Prostate gland (tissue), 2 donors: ENCODE measurements around the gene CDCA7L. TPM values are rescaled to one million over a fixed set of nuclear protein-coding genes. Genes with fewer than 3 reads are reported as not detected.
A peak's percentile ranks its signal among the peaks of the same experiment; 100 is the strongest.

ENCODE experiments used
- DNase-seq: peaks from one replicate; pipeline ENCODE4 v3.0.0-alpha.2; 2019; ENCODE audit warnings: low spot score
- H3K27ac ChIP-seq, 2 donors: fragments of 200-600 bp; sonication (generic); 2 replicates each; pipeline ENCODE4 v1.5.1; 2017 to 2019
- H3K27me3 ChIP-seq: fragments of 200-600 bp; sonication (generic); replicated peaks from 2 replicates; pipeline ENCODE4 v1.5.1; 2019; ENCODE audit not compliant: insufficient read depth
- H3K36me3 ChIP-seq, 2 donors: fragments of 200-600 bp; sonication (generic); 1 replicate in 1 of 2; 2 replicates in 1 of 2; pipeline versions ENCODE4 v1.5.1 to v1.8.1; 2017 to 2019
- H3K4me1 ChIP-seq: fragments of 200-600 bp; sonication (generic); replicated peaks from 2 replicates; pipeline ENCODE4 v1.5.1; 2019
- H3K4me3 ChIP-seq, 2 donors: fragments of 200-600 bp; sonication (generic); 2 replicates each; pipeline ENCODE4 v1.5.1; 2017 to 2019
- H3K9me3 ChIP-seq: fragments of 200-600 bp; sonication (generic); 2 replicates; pipeline ENCODE4 v1.5.1; 2017
- CTCF ChIP-seq, 4 experiments: fragments of 200-600 bp in 2 of 4; fragments of 450-650 bp in 2 of 4; sonication (generic) in 2 of 4; IDR thresholded peaks; 1 replicate in 3 of 4; 2 replicates in 1 of 4; pipeline ENCODE4 v1.5.1; 2016 to 2019; ENCODE audit warnings: antibody characterized with exemption in 4 of 4, mild to moderate bottlenecking in 2 of 4, moderate library complexity in 2 of 4
- POLR2A ChIP-seq: fragments of 450-650 bp; IDR thresholded peaks from one replicate; pipeline ENCODE4 v1.6.1; 2016; ENCODE audit warnings: antibody characterized with exemption, mild to moderate bottlenecking
- POLR2AphosphoS5 ChIP-seq: sonication (generic); formaldehyde crosslinking; IDR thresholded peaks from one replicate; pipeline ENCODE4 v1.6.1; 2017; ENCODE audit warnings: antibody characterized with exemption
- WGBS: methylation state at CpG from one replicate; pipeline ENCODE4 v1.1.5; 2018; 5-methylcytosine and 5-hydroxymethylcytosine counted together
- intact Hi-C: fragments of 100-400 bp; cut with DNase I; formaldehyde crosslinking; loops from one replicate; pipeline ENCODE4 v1.14.2; 2022
- total RNA-seq, 2 donors: library from RNA; depleted of rRNA; stranded (reverse); fragments of >200 nt; gene quantifications; one replicate each; pipeline ENCODE4 v1.1.0, GENCODE V29; 2016

The CDCA7L gene
- total RNA-seq: 10 to 100 TPM; 17.7 to 47.1 TPM

DNA sequence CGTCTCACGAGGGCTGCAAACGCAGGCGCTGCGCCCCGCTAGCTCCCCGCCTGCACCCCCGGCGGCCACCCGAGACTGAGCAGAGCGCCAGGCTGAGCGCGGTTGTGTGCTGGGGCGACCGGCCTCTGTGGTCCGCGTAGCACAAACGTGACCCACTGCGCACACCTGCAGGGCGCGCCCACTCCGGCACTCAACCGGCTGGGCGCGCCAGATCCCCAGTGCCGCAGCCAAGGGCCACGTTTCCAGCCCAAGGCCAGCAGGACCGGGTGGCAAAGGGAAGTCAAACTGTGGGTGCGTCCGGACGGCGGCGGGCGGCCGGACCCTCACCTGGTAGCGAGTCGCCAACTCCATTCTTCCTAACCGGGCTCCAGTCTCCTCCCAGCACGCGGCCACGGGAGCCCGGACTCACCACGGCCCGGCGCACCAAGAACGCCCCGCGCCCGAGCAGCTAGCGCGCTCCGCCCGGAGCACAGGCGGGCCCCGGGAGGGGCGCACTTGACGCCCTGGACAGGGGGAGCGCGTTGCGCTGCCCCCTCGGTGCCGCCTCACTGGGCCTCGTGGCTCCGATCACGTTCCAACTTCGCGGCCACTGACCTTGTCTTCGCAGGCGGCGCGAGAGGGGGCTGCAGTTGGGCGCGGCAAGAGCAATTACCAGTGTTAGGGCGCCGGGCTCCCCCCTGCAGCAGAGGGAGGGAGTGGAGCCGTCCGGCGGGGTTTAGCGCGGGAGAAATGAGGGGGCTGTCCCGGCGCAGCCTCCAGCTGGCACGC, at the start of gene CDCA7L:
CDCA7L (minus strand) TSS at position 446 of the 768 bp plus-strand sequence; CDS start at position 351, 95 bp downstream.
- Histone ChIP-seq H3K27me3 (peaks cover 2% of the 10 kb centered on the region), H3K36me3 (no peaks in the 10 kb centered on the region), H3K9me3 (no peaks in the 10 kb centered on the region), H3K4me3 (peak within 1 kb of the TSS; percentile 35 to 40), H3K27ac (peak within 1 kb of the TSS; percentile 55 to 70), H3K4me1 (peaks cover 3% of the 10 kb centered on the region)
- peak; percentile 7 for TF ChIP-seq POLR2AphosphoS5
- peak; percentile 17 for TF ChIP-seq POLR2A
- TF ChIP-seq CTCF (IDR thresholded peaks at IDR 0.05): no peak
- WGBS: under 1% methylated on average over 82 of the region's 83 CpGs
- intact Hi-C loops: no loop called here
- DNase-seq: peak; percentile 70

- H3K36me3 ChIP-seq: no peaks in the 10 kb centered on the region
- no peak overlapping the region for H3K27ac ChIP-seq
- 88% methylated on average over 5 of the region's 5 CpGs for WGBS
- H3K27me3 ChIP-seq: peaks cover under 1% of the 10 kb centered on the region
- H3K9me3 ChIP-seq: no peaks in the 10 kb centered on the region
- TF ChIP-seq CTCF (IDR thresholded peaks at IDR 0.05) (no peak), POLR2AphosphoS5 (no peak), POLR2A (no peak)
- H3K4me3 ChIP-seq: no peak overlapping the region
- H3K4me1 ChIP-seq: no peaks in the 10 kb centered on the region
- no peak for DNase-seq
- intact Hi-C loops: no loop called here
Measured at GRCh38 chr7:21986096-21986495, 40.4 kb upstream of the CDCA7L start.

GRCh38 chr7:21984042-21984441, 38.3 kb upstream of the CDCA7L start:
- 63% methylated on average over 2 of the region's 2 CpGs for WGBS
- Histone ChIP-seq H3K4me3 (no peak overlapping the region), H3K27me3 (no peaks in the 10 kb centered on the region), H3K27ac (no peak overlapping the region), H3K4me1 (no peaks in the 10 kb centered on the region), H3K36me3 (no peaks in the 10 kb centered on the region), H3K9me3 (no peaks in the 10 kb centered on the region)
- intact Hi-C loops: no loop called here
- no peak for DNase-seq
- TF ChIP-seq POLR2A (no peak), CTCF (IDR thresholded peaks at IDR 0.05) (no peak), POLR2AphosphoS5 (no peak)

GRCh38 chr7:21983056-21983455, 37.4 kb upstream of the CDCA7L start:
- Histone ChIP-seq H3K27ac (no peak overlapping the region), H3K4me3 (no peak overlapping the region), H3K36me3 (no peaks in the 10 kb centered on the region), H3K27me3 (no peaks in the 10 kb centered on the region), H3K9me3 (no peaks in the 10 kb centered on the region), H3K4me1 (no peaks in the 10 kb centered on the region)
- DNase-seq: no peak
- 86% methylated on average over 2 of the region's 2 CpGs for WGBS
- intact Hi-C loops: no loop called here
- TF ChIP-seq POLR2A: no peak
- no peak for TF ChIP-seq POLR2AphosphoS5
- TF ChIP-seq CTCF (IDR thresholded peaks at IDR 0.05): no peak

DNA sequence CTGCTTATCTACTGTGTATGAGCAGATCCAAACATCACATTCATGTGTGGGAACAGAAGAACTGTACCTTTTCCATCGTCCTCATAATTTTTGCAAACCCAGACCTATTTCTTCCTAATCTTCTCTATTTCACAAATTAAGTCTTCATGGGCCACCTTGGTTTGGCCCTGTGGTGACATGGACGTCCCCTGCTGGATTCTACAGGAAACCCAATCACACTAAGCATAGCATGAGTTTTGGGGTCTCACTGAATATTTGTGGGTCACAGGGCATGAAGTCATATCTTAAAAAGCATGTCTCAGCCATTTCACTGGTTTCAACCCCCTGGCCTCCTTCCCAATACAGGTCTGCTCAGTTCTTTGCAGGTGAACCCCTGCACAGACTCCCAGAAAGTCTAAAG, 35.8 kb upstream of the CDCA7L start:
- Histone ChIP-seq H3K4me3 (no peak overlapping the region), H3K4me1 (no peaks in the 10 kb centered on the region), H3K27ac (no peak overlapping the region), H3K9me3 (no peaks in the 10 kb centered on the region), H3K36me3 (no peaks in the 10 kb centered on the region), H3K27me3 (no peaks in the 10 kb centered on the region)
- no peak for DNase-seq
- no peak for TF ChIP-seq POLR2A
- TF ChIP-seq CTCF (IDR thresholded peaks at IDR 0.05): no peak
- no peak for TF ChIP-seq POLR2AphosphoS5
- 83% methylated on average over 2 of the region's 2 CpGs for WGBS
- intact Hi-C loops: no loop called here
